Measurements from ENCODE around the gene SLA2.

Gene SLA2

GRCh38 chr20:36607586-36608387 is 38.2 kb downstream of the SLA2 start:
- DNase-seq, result no peak

DNA sequence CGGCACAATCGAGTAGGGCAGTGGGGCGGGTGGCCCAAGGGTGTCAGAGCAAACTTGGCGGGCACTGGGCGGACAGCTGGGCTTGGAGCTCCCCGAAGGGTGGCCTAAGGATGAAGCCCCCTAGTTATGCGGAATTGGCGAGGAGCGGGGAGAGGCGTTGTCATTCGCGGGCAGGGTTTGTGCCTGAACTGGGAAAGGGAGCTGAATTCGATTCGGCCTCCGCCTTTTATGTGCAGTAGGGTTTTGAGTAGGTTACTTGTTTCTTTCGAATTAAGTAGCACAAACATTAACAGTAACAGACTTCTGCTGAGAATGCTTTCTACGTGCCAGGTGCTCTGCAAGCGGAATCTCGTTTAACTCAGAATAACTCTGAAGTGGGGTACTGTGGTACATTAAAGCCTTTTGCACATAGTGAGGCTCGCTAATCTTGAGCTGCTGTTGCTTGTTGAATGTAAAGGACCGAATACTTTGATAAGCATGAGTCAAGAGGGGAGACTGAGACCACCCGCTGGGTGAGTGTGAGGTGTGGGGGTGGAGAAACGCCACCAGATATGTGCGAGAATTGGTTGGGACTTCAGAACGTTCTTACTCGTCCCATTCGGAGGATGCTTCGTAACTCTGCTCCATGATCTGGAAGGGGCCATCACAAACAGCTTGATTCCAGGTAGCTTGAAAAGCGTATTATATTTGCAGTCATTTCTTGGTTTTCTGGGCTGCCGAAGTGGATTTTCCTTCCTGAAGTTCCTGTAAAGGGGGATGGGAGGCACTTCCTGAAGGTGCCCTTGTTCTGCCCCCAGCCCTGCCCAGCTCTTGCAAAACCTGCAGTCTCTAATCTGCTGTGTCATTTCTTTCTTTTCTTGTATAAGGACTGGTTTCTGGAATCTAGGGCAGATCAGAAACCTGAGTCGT is 39.6 kb downstream of the SLA2 start:
- DNase-seq, result peak in 1 of 2 donors; percentile 31

DNA sequence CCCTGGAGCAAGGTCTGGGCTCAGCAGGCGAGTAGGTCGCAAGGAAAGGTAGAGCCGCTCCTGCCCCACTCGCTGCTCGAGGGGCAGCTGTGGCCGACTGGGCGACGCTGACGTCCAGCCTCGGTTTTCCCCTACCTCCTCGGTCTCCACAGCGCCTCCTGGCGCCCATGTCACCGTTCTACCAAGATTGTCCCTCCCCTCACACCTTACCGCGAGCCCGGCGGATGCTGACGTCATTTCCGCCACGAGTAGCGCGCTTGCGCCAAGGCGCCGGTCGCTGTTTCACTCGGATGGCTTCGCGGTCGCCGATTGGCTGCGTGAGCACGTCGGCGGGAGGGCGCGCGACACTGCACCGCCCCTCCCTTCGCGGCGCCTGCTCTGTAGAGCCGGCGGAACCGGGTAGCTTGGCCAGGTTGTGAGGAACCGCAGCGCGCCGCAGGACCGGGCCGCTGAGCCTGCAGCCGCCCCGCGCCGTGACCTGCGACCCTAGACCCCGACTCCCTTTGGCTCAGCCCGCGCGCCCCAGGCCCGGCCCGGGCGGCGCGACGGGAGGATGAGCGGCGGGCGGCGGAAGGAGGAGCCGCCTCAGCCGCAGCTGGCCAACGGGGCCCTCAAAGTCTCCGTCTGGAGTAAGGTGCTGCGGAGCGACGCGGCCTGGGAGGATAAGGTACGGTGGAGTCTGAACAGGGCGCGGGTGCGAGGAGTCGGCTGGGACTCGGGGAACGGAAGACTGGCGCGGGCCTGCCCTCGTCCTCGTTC is 40.4 kb downstream of the SLA2 start, which contains the start of gene RAB5IF:
RAB5IF (plus strand) TSS at position 381 of the 759 bp plus-strand sequence; CDS start at position 554, 173 bp downstream.
- DNase-seq, result peak; percentile 99

GRCh38 chr20:36604952-36605398 is 41.0 kb downstream of the SLA2 start:
- DNase-seq, result peak; percentile 68 to 73

DNA sequence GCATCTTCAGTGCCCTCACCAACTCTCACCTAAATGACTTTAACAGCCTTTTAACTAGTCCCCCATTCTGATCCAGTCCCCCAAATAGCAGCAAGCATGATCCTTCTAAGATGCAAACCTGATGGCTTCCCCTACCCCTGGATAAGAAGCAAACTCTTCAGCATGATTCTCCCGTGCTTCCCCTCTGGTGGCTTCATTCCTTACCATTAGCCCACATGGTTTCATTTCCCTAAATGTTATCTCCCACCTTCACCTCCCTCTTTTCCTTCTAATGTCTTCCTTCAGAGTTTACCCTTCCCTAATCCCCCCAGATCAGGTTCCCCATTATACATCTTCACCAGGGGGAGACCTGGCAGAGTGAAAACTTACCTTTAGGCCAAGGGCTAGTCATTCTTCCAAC is 44.5 kb downstream of the SLA2 start:
- DNase-seq, result no peak

DNA sequence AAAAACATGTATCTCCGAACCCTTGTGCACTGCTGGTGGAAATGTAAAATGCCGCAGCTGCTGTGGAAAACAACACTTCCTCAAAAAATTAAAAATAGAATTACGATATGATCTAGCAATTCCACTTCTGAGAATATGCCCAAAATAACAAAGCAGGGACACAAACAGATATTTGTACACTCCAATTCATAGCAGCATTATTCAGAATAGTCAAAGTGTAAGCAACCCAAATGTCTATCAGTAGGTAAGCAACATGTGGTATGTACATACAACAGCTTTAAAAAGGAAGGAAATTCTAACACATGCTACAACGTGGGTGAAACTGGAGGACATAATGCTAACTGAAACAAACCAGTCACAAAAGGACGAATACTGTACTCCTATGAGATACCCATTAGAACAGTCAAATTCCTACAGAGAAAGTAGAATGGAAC is 46.1 kb downstream of the SLA2 start:
- no peak for DNase-seq

- DNase-seq, result no peak
Observed at GRCh38 chr20:36593347-36593929, 52.6 kb downstream of the SLA2 start.

DNA sequence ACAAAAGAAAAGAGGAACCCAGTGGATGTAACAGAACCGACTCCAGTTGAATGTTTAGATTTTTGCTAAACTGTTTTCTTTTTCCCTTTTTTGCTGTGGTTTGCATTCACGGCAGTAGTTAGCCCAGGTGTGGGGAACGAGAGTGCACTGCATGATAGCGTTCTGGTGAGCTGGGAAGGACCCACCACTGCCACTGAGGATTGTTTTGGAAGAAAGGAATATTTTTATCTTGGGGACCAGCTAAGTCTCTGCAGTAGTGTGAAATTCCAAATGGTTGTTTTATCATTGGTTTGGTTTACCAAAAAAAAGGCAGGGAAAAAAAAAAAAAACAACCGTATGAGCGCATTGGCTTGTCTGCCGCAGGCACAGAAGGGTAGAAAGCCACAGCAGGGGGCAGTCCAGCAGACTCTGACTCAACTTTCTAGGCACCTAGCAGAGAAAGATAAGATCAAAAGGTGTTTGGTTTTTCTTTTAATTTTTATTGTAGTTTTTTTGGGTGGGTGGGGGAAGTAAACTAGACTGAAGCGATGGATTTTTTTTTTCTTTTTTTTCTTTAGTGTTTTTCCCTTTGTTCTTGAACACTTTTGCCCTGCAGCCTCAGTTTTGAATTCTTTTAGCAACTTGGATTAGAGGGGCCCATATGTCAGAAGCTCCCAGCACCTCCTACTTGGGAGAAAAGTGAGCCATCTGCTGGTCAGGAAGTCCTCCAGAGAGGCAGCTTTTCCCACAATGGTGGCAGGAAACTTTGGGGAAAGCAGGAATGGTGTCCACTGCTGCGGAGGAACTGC is 53.9 kb downstream of the SLA2 start:
- peak; percentile 57 to 71 for DNase-seq

DNA sequence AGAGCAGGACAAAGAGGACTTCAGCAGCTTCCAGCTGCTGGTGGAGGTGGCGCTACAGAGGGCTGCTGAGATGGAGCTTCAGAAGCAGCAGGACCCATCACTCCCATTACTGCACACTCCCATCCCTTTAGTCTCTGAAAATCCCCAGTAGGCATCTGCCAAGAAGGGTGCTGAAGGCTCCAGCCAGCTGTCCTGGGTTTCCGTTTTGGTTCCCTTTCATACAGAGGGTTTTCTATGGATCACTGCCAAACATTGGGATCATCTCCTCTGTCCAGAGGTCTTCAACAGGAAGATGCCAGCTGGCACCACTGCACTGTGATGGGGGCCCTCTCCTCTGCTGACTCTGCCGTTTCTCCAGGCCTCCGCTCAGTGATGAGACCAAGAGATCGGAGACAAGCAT is 54.7 kb downstream of the SLA2 start:
- no peak for DNase-seq

DNA sequence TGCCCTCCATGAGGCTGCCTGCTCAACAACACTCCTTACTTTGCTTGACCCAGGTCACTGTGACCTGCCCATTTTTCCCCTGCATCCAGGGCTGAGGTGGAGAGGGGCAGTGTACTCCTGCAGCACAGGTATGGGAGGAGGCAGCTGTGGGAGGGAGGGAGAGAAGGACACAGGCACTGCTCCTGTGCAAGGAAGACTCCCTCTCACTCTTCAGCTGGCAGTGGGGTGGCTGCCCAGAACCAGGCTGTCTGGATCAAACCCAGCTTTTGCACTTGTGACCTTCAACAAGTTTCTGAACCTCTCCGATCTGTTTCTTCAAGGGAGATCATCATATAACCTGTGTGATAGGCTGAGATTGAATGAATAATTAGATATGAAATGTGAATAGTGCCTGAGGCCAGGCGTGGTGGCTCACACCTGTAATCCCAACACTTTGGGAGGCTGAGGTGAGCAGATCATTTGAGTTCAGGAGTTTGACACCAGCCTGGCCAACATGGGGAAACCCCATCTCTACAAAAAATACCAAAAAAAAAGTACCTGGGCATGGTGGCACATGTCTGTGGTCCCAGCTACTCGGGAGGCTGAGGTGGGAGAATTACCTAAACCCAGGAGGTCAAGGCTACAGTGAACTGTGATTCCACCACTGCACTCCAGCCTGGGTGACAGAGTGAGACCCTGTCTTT is 58.5 kb downstream of the SLA2 start:
- DNase-seq, result no peak

GRCh38 chr20:36585410-36586125 is 60.4 kb downstream of the SLA2 start:
- no peak for DNase-seq

- no peak for DNase-seq
Observed at GRCh38 chr20:36584018-36584481, 61.9 kb downstream of the SLA2 start.

DNA sequence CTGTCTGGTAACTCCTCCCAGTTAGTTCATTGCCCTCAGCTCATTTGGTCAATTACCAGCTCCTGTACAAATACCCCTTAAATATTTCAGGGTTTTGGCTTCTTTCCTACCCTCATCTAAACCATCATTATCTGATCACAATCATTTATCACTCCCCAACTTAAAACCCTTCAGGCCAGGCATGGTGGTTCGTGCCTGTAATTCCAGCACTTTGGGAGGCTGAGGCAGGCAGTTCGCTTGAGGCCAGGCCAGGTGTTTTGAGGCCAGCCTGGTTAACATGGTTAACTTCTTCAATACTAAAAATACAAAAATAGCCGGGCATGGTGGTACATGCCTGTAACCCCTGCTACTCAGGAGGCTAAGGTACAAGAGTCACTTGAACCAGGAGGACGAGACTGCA is 63.2 kb downstream of the SLA2 start:
- no peak for DNase-seq

DNA sequence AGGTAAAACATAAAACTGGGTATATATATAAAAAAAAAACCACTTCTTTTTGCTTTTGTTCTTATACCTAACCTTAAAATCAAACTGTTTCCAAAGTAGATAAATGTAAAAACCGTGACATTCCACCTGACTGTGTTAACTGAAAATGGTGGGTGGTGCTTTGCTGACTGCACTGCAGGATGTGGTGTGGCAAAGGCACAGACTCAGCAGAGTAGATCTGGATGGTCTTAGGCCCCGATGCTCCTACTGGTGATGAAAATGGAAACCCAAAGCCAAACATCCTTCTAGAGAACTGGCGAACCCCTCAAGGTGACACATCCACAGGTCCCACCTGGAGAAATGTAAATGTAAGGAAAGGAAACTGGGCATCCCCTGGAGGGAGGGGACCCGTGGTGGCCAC is 63.7 kb downstream of the SLA2 start:
- DNase-seq, result no peak

- DNase-seq, result no peak
Observed at GRCh38 chr20:36579996-36580545, 65.9 kb downstream of the SLA2 start.

- no peak for DNase-seq
Observed at GRCh38 chr20:36578356-36579041, 67.5 kb downstream of the SLA2 start.

DNA sequence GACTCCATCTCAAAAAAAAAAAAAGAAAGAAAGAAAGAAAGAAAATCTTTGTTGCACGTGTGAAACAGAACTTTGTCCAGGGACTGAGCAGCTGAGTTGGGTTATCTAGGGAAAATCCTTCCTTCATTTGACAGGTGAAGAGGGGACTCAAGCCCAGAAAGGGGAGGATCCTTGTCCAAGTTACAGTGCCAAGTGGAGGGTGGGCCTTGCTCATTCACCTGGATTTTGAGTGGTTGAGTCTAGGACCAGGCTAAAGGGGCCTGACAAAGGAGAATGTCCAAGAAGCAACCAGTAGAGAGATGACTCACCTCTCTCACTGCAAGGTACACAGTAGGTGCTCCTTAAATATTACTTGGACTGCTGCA is 69.9 kb downstream of the SLA2 start:
- DNase-seq, result no peak

DNA sequence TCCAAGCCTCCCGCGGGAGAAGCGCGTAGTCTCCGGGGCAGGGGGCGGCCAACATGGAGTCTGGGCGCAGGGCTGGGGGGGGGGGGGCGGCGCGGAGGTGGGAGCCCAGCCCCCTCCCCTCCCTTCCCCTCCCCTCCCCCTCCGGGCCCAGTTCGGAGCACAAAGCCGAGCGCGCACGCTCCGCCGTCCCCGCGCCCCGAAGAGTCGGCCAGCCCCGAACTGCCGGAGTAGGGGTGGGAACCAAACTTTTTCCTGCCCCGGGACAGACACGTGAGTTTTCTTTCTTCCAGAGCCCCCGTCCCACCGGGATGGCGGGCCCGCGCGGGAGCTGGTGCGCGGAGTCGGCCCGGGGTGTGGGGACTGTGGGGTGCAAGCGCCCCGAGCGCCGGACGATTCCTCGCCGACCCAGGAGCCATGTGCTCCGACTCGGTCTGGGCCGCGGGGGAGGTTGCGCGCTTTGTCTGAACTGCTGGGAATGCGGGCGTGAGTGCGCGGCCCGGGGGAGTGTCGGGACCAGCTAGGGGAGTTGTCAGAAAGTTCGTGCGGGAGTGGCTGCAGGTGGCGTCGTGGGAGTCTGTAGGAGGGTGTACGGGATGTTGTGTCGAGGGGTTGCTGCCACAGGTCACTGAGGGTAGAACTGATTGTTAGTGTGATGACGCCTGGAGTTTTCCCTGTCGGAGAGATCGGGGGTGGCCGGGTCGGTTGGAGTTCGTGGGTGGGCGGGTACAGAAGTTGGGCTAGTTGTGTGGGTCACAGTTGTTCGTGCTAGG is 71.4 kb downstream of the SLA2 start:
- peak; percentile 58 for DNase-seq

All from CD4-positive, alpha-beta T cell treated with Interleukin-1 beta for 1 hour (primary cell).